Caco-2 (cell line): ENCODE results near the gene PHF21A. TPM values are rescaled to one million over a fixed set of nuclear protein-coding genes. Genes with fewer than 3 reads are reported as not detected.

ENCODE experiments used
- BruUV-seq: library from RNA; stranded (reverse); fragments of 400-500 nt; replicated peaks from 2 replicates; lab custom pipeline; 2021; lab: Mats Ljungman, UMichigan
- CTCF ChIA-PET: fragments of 300-600 bp; sonication (Branson Sonifier 250); formaldehyde crosslinking; loops from one replicate; lab custom pipeline; 2022; ENCODE audit warnings: antibody characterized with exemption; lab: Charles Lee
- POLR2A ChIA-PET: fragments of 300-600 bp; sonication (Branson Sonifier 250); formaldehyde crosslinking; loops from one replicate; lab custom pipeline; 2022; ENCODE audit warnings: antibody characterized with exemption; lab: Charles Lee
- DNase-seq, 2 experiments: peaks; one replicate each; pipeline versions ENCODE4 v3.0.0 to v3.0.0-alpha.2; 2020 to 2022
- H3K27me3 ChIP-seq: replicated peaks from 2 replicates; pipeline ENCODE4 v1.6.0; 2011; ENCODE audit warnings: low read length; ENCODE audit not compliant: control insufficient read depth, insufficient read depth
- H3K36me3 ChIP-seq: 2 replicates; pipeline ENCODE4 v1.5.1; 2011; ENCODE audit warnings: low read length; ENCODE audit not compliant: control insufficient read depth, insufficient read depth
- H3K4me1 ChIP-seq: fragments of 250-450 bp; sonication (Bioruptor Pico); 2 replicates; pipeline ENCODE4 v1.5.1; 2020; ENCODE audit warnings: mild to moderate bottlenecking
- H3K4me3 ChIP-seq: 2 replicates; pipeline ENCODE4 v1.5.1; 2011; ENCODE audit warnings: low read depth, mild to moderate bottlenecking, control low read depth, low read length
- H3K9me3 ChIP-seq: fragments of 250-450 bp; sonication (Bioruptor Pico); 2 replicates; pipeline ENCODE4 v1.5.1; 2020; ENCODE audit warnings: mild to moderate bottlenecking, moderate library complexity
- H3K27ac Mint-ChIP-seq: one replicate; pipeline ENCODE4 v1.8.0; 2022; ENCODE audit warnings: mixed read lengths; ENCODE audit not compliant: unreplicated experiment
- H3K27me3 Mint-ChIP-seq: one replicate; pipeline ENCODE4 v1.8.0; 2022; ENCODE audit warnings: mixed read lengths; ENCODE audit not compliant: insufficient read depth, unreplicated experiment
- H3K36me3 Mint-ChIP-seq: one replicate; pipeline ENCODE4 v1.8.0; 2022; ENCODE audit warnings: mild to moderate bottlenecking, mixed read lengths; ENCODE audit not compliant: insufficient read depth, unreplicated experiment
- H3K4me1 Mint-ChIP-seq: one replicate; pipeline ENCODE4 v1.8.0; 2022; ENCODE audit warnings: low read depth, mixed read lengths; ENCODE audit not compliant: unreplicated experiment
- H3K4me3 Mint-ChIP-seq: one replicate; pipeline ENCODE4 v1.8.0; 2022; ENCODE audit warnings: mild to moderate bottlenecking, moderate library complexity, mixed read lengths; ENCODE audit not compliant: unreplicated experiment
- H3K9me3 Mint-ChIP-seq: one replicate; pipeline ENCODE4 v1.8.0; 2022; ENCODE audit warnings: mixed read lengths; ENCODE audit not compliant: unreplicated experiment
- CTCF ChIP-seq, 2 experiments: fragments of 200-600 bp in 1 of 2; IDR thresholded peaks; 1 replicate in 1 of 2; 2 replicates in 1 of 2; pipeline versions ENCODE4 v1.5.1 to v1.8.0; 2011 to 2022; ENCODE audit warnings: antibody characterized with exemption in 1 of 2, control low read depth in 1 of 2, inconsistent platforms in 1 of 2, low read depth in 1 of 2, low read length in 1 of 2, mild to moderate bottlenecking in 1 of 2, moderate library complexity in 1 of 2; ENCODE audit not compliant: insufficient read depth in 1 of 2, severe bottlenecking in 1 of 2, unreplicated experiment in 1 of 2
- intact Hi-C: fragments of 100-400 bp; cut with micrococcal nuclease; formaldehyde crosslinking; loops from one replicate; pipeline ENCODE4 v1.10.0; 2022; ENCODE audit not compliant: unreplicated experiment
- total RNA-seq: library from RNA; stranded (reverse); gene quantifications from 2 replicates; pipeline ENCODE4 v1.2.3, GENCODE V29; 2022

PHF21A gene
- total RNA-seq, 1 experiment from 2014 or later, result 20.0 TPM

DNA sequence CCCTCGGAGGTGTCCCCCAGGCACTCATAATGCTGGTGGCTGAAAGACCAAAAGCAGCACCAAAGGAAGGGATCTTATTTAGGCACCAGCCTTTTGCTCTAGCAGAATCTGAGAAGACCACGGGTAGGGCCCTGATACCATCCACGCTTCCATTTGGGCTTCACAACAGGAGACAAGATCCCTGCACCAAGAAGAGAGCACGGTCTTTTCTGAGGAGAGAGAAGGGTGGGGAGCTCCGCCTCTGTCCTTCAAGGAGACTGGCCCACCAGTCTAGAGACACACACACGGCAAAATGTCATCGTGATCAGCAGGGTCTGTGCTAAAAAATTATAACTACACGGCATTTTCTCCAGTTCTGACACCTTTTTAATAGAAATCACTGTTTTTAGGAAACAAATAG, 189.0 kb downstream of the PHF21A start:
- H3K36me3 ChIP-seq, result peaks cover 1% of the 10 kb centered on the region; the same call in 1 of the 2 replicates
- no peak for TF ChIP-seq CTCF (IDR thresholded peaks at IDR 0.05; ENCODE audit: insufficient read depth in 1 of 2, low read depth in 1 of 2, low read length in 1 of 2, severe bottlenecking in 1 of 2, unreplicated experiment in 1 of 2)
- no TSS peak for BruUV-seq
- Mint-ChIP-seq H3K4me1 (no peaks in the 10 kb centered on the region), H3K27me3 (no peaks in the 10 kb centered on the region), H3K36me3 (peaks cover 40% of the 10 kb centered on the region), H3K4me3 (no peak overlapping the region), H3K27ac (no peak overlapping the region), H3K9me3 (no peaks in the 10 kb centered on the region)
- POLR2A ChIA-PET, result interaction anchor here (0.7 kb wide), 1 partner anchor 85 kb away, joined by 8 read pairs; no protein-coding TSS in a partner anchor
- no peak for DNase-seq
- intact Hi-C loops, result no loop called here
- no peak overlapping the region for H3K4me3 ChIP-seq
- H3K9me3 ChIP-seq, result no peaks in the 10 kb centered on the region
- H3K4me1 ChIP-seq, result 0 out of 2 replicates have a peak, but pooled peaks cover 4% of the 10 kb centered on the region
- no peaks in the 10 kb centered on the region for H3K27me3 ChIP-seq
- CTCF ChIA-PET, result no interaction called here

- Histone ChIP-seq H3K4me1 (0 out of 2 replicates have a peak, but pooled peaks cover 4% of the 10 kb centered on the region), H3K27me3 (no peaks in the 10 kb centered on the region), H3K9me3 (no peaks in the 10 kb centered on the region), H3K36me3 (peaks cover 1% of the 10 kb centered on the region; the same call in 1 of the 2 replicates), H3K4me3 (no peak overlapping the region)
- peaks cover 44% of the 10 kb centered on the region for H3K36me3 Mint-ChIP-seq
- no peak overlapping the region for H3K27ac Mint-ChIP-seq
- ChIA-PET POLR2A (no interaction called here), CTCF (no interaction called here)
- DNase-seq, result no peak
- no TSS peak for BruUV-seq
- no peak for TF ChIP-seq CTCF (IDR thresholded peaks at IDR 0.05; ENCODE audit: insufficient read depth in 1 of 2, low read depth in 1 of 2, low read length in 1 of 2, severe bottlenecking in 1 of 2, unreplicated experiment in 1 of 2)
- H3K4me3 Mint-ChIP-seq, result no peak overlapping the region
- intact Hi-C loops, result no loop called here
- H3K9me3 Mint-ChIP-seq, result no peaks in the 10 kb centered on the region
- H3K27me3 Mint-ChIP-seq, result no peaks in the 10 kb centered on the region
- H3K4me1 Mint-ChIP-seq, result no peaks in the 10 kb centered on the region
Observed at GRCh38 chr11:45931739-45932138, 189.5 kb downstream of the PHF21A start.

DNA sequence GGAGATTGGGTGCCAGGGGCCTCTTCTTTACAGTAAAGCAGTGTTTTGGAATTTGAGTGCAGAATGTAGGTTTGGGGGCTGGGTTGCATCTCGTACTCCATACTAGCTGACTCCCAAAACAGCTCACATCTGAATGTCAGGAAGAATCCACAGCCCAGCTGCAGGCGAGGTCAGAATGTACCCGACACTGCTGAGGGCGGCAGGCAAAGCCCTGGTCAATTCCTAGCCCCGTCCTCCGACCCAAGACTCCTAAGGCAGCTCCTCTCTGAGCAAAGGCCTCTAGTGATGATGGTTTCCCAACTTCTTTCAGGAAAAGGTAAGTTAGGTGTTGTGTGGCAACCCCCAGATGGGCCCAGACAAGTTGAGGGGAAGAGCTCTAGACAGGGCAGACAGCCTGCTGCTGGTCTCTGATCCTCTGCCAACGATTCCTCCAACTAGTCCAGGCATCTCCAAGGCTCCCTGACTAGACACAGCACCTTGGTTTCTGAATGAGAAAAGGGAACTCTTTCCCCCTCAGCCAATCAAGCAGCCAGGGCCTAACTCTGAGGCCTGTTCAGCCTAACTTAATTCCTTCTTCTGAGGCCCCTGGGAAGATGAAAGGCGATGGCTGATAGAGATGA, 190.2 kb downstream of the PHF21A start:
- ChIA-PET POLR2A (no interaction called here), CTCF (interaction anchor here (0.5 to 1.0 kb wide), 3 partner anchors 52 to 75 kb away, joined by 3 to 6 read pairs (median 3); no protein-coding TSS in a partner anchor)
- H3K9me3 Mint-ChIP-seq, result no peaks in the 10 kb centered on the region
- H3K27me3 ChIP-seq, result no peaks in the 10 kb centered on the region
- H3K4me1 ChIP-seq, result 0 out of 2 replicates have a peak, but pooled peaks cover 4% of the 10 kb centered on the region
- H3K4me3 ChIP-seq, result no peak overlapping the region
- no TSS peak for BruUV-seq
- peaks cover 51% of the 10 kb centered on the region for H3K36me3 Mint-ChIP-seq
- intact Hi-C loops, result no loop called here
- H3K4me1 Mint-ChIP-seq, result no peaks in the 10 kb centered on the region
- no peak overlapping the region for H3K4me3 Mint-ChIP-seq
- TF ChIP-seq CTCF (IDR thresholded peaks at IDR 0.05; ENCODE audit: insufficient read depth in 1 of 2, low read depth in 1 of 2, low read length in 1 of 2, severe bottlenecking in 1 of 2, unreplicated experiment in 1 of 2), result no peak
- no peak for DNase-seq
- peaks cover 1% of the 10 kb centered on the region; the same call in 1 of the 2 replicates for H3K36me3 ChIP-seq
- no peaks in the 10 kb centered on the region for H3K9me3 ChIP-seq
- no peak overlapping the region for H3K27ac Mint-ChIP-seq
- H3K27me3 Mint-ChIP-seq, result no peaks in the 10 kb centered on the region
